RWPE1 (cell line): ENCODE data around the gene LRRC23.

Source experiments
- CTCF ChIA-PET: fragments of 350-600 bp; sonication (Branson Sonifier 250); formaldehyde crosslinking; extraction: SDS; loops from one replicate; lab custom pipeline; 2021; lab: Yijun Ruan, JAX
- POLR2A ChIA-PET: fragments of 400-600 bp; formaldehyde crosslinking; extraction: SDS; loops from one replicate; lab custom pipeline; 2020; ENCODE audit warnings: antibody characterized with exemption; ENCODE audit not compliant: low non-redundant PET; lab: Yijun Ruan, JAX
- DNase-seq: peaks from one replicate; pipeline ENCODE4 v3.0.0; 2012; ENCODE audit warnings: low spot score
- H3K27ac ChIP-seq: fragments of 450-650 bp; 2 replicates; pipeline ENCODE4 v1.5.1; 2017
- TF ChIP-seq, protein P1 (sequence below): fragments of 450-650 bp; conservative IDR thresholded peaks from 2 replicates; pipeline ENCODE4 v1.5.1; 2017; ENCODE audit warnings: low read depth, mild to moderate bottlenecking

LRRC23 gene

DNA sequence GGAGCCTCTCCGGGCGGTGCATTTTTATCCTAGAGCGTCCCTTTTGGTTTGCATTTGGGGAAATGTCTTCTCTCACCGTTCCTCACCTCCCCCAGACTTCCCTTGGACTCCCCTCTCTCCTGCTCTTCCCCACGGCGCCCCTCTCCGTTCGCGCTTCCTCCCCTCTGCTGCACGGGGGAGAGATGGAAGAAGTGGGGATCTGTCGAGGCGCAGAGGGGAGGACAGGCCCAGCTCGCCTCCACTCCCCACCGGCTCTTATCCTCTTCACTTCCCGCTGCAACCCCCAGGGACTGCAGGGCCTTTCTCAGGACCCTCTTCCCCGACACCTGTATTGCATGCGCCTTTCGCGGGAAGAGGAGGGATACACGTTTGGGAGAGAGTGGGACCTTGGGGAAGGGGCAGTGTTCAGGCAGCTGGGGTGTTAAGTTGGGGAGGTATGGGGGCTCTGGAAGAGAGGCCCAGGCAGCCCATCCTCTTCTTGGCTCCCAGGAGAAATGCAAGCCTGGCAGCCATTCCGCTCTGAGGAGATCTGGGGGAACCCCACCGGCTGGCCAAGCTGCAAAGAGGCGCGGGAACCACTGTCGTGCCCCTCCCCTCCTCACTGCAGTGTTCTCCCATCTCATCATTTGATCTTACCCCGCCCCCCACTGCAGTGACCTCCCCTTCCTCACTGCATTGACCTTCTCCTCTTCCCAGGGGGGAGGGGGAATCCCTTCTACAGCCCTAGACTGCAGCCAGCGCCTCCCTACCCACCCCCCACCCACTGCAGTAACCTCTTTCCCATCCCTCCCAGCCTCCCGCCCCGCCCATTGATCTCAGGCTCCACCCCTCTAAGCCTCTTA lies 10.5 kb downstream of the LRRC23 start:
- no peak overlapping the region; the same call in 1 of the 2 replicates for H3K27ac ChIP-seq
- CTCF ChIA-PET = no interaction called here
- POLR2A ChIA-PET = no interaction called here
- DNase-seq = no peak
- TF ChIP-seq, protein P1, sequence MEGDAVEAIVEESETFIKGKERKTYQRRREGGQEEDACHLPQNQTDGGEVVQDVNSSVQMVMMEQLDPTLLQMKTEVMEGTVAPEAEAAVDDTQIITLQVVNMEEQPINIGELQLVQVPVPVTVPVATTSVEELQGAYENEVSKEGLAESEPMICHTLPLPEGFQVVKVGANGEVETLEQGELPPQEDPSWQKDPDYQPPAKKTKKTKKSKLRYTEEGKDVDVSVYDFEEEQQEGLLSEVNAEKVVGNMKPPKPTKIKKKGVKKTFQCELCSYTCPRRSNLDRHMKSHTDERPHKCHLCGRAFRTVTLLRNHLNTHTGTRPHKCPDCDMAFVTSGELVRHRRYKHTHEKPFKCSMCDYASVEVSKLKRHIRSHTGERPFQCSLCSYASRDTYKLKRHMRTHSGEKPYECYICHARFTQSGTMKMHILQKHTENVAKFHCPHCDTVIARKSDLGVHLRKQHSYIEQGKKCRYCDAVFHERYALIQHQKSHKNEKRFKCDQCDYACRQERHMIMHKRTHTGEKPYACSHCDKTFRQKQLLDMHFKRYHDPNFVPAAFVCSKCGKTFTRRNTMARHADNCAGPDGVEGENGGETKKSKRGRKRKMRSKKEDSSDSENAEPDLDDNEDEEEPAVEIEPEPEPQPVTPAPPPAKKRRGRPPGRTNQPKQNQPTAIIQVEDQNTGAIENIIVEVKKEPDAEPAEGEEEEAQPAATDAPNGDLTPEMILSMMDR = no peak

DNA sequence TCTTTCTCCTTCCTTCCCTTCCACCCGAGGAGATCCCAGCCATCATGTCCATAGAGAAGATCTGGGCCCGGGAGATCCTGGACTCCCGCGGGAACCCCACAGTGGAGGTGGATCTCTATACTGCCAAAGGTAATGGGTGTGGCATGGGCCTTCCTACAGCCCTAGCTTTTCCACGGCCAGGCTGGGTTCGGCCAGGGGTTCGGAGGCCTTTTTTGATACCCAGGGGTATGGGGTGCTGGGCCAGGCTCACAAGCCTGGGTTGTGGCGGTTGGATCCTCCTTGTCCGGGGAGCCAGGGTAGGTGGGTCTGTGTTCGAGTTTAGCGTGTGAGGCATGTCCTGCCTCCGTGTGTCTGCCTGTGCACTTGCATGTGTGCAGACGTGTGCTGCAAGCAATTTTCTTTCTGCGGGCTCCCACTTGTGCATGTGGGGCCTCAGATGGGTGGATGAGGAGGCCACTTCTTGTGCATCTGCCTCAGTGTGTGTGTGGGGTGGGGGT lies 11.2 kb downstream of the LRRC23 start:
- DNase-seq = no peak
- H3K27ac ChIP-seq = no peak overlapping the region
- TF ChIP-seq, protein P1 = no peak
- ChIA-PET POLR2A (no interaction called here), CTCF (no interaction called here)

DNA sequence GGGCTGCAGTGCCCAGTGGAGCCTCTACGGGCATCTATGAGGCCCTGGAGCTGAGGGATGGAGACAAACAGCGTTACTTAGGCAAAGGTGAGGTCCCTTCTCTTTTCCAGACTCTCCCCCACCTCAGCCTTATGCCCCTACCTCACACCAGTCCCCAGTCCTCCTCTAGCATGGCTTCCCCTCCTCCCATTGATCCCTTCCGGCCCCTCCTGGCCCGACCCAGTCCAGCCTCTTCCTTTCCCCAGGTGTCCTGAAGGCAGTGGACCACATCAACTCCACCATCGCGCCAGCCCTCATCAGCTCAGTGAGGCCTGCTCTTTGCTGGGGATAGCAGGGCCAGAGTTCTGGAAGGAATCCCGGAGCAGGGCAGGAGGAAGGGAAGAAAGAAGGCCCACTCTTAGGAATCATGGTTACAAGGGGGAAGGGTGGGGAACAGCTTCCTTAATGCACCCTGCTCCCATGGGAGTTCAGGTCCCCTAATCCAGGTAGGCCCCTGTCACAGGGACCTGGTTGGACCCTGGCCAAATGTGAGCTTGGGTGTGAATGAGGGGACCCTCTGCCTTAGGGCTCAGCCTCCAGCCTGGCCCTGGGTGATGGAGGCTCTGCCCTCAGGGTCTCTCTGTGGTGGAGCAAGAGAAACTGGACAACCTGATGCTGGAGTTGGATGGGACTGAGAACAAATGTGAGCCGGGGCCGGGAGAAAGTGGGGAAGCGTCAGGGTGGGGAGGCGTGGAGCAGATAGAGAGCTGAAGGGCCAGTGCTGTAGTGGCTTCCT lies 12.0 kb downstream of the LRRC23 start:
- DNase-seq = no peak
- no peak overlapping the region for H3K27ac ChIP-seq
- ChIA-PET CTCF (interaction anchor here (0.5 to 1.0 kb wide), 2 partner anchors 25 to 32 kb away, joined by 3 to 5 read pairs; no protein-coding TSS in a partner anchor), POLR2A (no interaction called here)
- TF ChIP-seq, protein P1 = no peak

DNA sequence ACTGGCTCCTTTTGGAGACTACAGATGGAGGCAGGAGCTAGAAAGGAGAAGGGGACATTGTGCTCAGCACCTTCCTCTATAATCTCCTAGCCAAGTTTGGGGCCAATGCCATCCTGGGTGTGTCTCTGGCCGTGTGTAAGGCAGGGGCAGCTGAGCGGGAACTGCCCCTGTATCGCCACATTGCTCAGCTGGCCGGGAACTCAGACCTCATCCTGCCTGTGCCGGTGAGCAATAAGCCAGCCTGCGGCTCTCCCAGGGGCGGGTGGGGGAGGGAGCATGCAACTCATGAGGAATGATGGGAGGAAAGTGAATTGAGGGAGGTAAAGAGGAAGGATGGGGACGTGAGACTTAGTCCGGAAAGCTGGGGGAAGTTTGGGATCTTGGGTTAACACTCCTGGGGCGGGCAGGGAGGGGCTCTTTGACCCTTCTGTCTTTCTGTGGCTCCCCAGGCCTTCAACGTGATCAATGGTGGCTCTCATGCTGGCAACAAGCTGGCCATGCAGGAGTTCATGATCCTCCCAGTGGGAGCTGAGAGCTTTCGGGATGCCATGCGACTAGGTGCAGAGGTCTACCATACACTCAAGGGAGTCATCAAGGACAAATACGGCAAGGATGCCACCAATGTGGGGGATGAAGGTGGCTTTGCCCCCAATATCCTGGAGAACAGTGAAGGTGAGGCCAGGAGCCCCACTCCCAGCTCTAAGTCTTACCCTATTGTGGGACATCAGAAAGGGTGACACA lies 13.0 kb downstream of the LRRC23 start:
- TF ChIP-seq, protein P1 = no peak
- no peak for DNase-seq
- no peak overlapping the region for H3K27ac ChIP-seq
- ChIA-PET POLR2A (interaction anchor here (0.6 kb wide), 1 partner anchor 38 kb away, joined by 3 read pairs; no protein-coding TSS in a partner anchor), CTCF (interaction anchor here (0.5 to 1.1 kb wide), 6 partner anchors 17 to 252 kb away, joined by 3 to 5 read pairs (median 4); partner anchors contain the start of gene SPSB2)

DNA sequence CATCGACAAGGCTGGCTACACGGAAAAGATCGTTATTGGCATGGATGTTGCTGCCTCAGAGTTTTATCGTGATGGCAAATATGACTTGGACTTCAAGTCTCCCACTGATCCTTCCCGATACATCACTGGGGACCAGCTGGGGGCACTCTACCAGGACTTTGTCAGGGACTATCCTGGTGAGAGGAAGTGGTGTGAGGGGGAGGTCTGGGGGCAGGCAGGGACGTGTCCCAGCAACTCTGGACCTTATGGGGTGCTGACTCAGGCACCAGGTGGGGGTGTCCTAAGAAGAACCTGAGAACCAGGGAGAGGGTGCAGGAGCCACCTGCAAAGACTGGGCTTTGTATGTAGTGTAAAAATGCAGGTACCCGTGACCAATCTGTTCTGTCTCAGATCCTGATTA lies 15.0 kb downstream of the LRRC23 start:
- TF ChIP-seq, protein P1 = no peak
- POLR2A ChIA-PET = interaction anchor here (0.6 kb wide), 1 partner anchor 264 kb away, joined by 11 read pairs; no protein-coding TSS in a partner anchor
- DNase-seq = no peak
- H3K27ac ChIP-seq = no peak overlapping the region
- CTCF ChIA-PET = no interaction called here
